G401 (cell line): ENCODE measurements around the gene COL4A6. TPM values are rescaled to one million over a fixed set of nuclear protein-coding genes. Genes with fewer than 3 reads are reported as not detected.
A peak's percentile ranks its signal among the peaks of the same experiment; 100 is the strongest.

ENCODE experiments used
- DNase-seq: peaks from one replicate; pipeline ENCODE4 v3.0.0-alpha.2; 2015; ENCODE audit warnings: low spot score
- in situ Hi-C: cut with HindIII; loops from 2 replicates; pipeline ENCODE4 v1.10.0; 2016; ENCODE audit warnings: low sequenced_read_pairs, mixed read lengths
- total RNA-seq: library from RNA; depleted of rRNA; stranded (reverse); fragments of >200 nt; shearing (Covaris generic); gene quantifications from 2 replicates; pipeline ENCODE4 v1.2.3, GENCODE V29; 2014

Gene COL4A6
- total RNA-seq, 1 experiment from 2014 or later = not detected

- DNase-seq = no peak
- in situ Hi-C loops = no loop called here
These were observed 266.6 kb downstream of the COL4A6 start for GRCh38 chrX:108171671-108172070.

GRCh38 chrX:108169768-108170167, 268.5 kb downstream of the COL4A6 start:
- in situ Hi-C loops = no loop called here
- no peak for DNase-seq

GRCh38 chrX:108168961-108169740, 269.1 kb downstream of the COL4A6 start:
- DNase-seq = no peak
- in situ Hi-C loops = no loop called here

- DNase-seq = no peak
- in situ Hi-C loops = no loop called here
These were observed 270.9 kb downstream of the COL4A6 start for GRCh38 chrX:108167211-108167872.

GRCh38 chrX:108165383-108166111, 272.7 kb downstream of the COL4A6 start:
- in situ Hi-C loops = no loop called here
- peak; percentile 7 for DNase-seq

- in situ Hi-C loops = no loop called here
- DNase-seq = no peak
These were observed 274.7 kb downstream of the COL4A6 start for GRCh38 chrX:108163333-108164082.

GRCh38 chrX:108162265-108162664, 276.0 kb downstream of the COL4A6 start:
- in situ Hi-C loops = no loop called here
- no peak for DNase-seq

- DNase-seq = no peak
- in situ Hi-C loops = no loop called here
These were observed 277.9 kb downstream of the COL4A6 start for GRCh38 chrX:108160309-108160708.

- DNase-seq = no peak
- in situ Hi-C loops = no loop called here
These were observed 279.1 kb downstream of the COL4A6 start for GRCh38 chrX:108159028-108159670.

GRCh38 chrX:108157628-108158027, 280.6 kb downstream of the COL4A6 start:
- in situ Hi-C loops = no loop called here
- no peak for DNase-seq

GRCh38 chrX:108156934-108157466, 281.2 kb downstream of the COL4A6 start:
- DNase-seq = no peak
- in situ Hi-C loops = no loop called here

GRCh38 chrX:108156082-108156481, 282.1 kb downstream of the COL4A6 start:
- no peak for DNase-seq
- in situ Hi-C loops = no loop called here

GRCh38 chrX:108148524-108148923, 289.7 kb downstream of the COL4A6 start:
- DNase-seq = no peak
- in situ Hi-C loops = no loop called here

- in situ Hi-C loops = no loop called here
- DNase-seq = no peak
These were observed 299.2 kb downstream of the COL4A6 start for GRCh38 chrX:108138814-108139702.

- in situ Hi-C loops = no loop called here
These were observed 303.5 kb downstream of the COL4A6 start for GRCh38 chrX:108134724-108135123.

GRCh38 chrX:108132876-108133275, 305.3 kb downstream of the COL4A6 start:
- no peak for DNase-seq
- in situ Hi-C loops = no loop called here

More at GRCh38 chrX:108134724-108135123, 303.5 kb downstream of the COL4A6 start:
- no peak for DNase-seq

- in situ Hi-C loops = no loop called here
- no peak for DNase-seq
These were observed 306.2 kb downstream of the COL4A6 start for GRCh38 chrX:108132034-108132433.

GRCh38 chrX:108131471-108131870, 306.8 kb downstream of the COL4A6 start:
- no peak for DNase-seq
- in situ Hi-C loops = no loop called here
